Pancreas (tissue), 10 donors: ENCODE results near the gene C11orf65. TPM values are rescaled to one million over a fixed set of nuclear protein-coding genes. Genes with fewer than 3 reads are reported as not detected.
"Not testable (repeated sequence)": the region's sequence is repeated elsewhere in the genome, so short reads cannot be mapped to it uniquely, and the experiment has no call there.

Source experiments
- ATAC-seq, 4 donors: fragments of 200-7000 bp; cut with Tn5 transposase; one replicate each; pipeline versions ENCODE4 v1.8.0 to v1.9.1; 2020; ENCODE audit warnings: mild to moderate bottlenecking in 4 of 4, moderate library complexity in 4 of 4
- DNase-seq, 6 donors: peaks; one replicate each; pipeline ENCODE4 v3.0.0-alpha.2; 2020
- FAIRE-seq: peaks from 2 replicates; lab custom pipeline; 2012; peaks lifted over from hg19 to GRCh38; lab: Jason Lieb, UNC
- H3K27ac ChIP-seq, 4 donors: fragments of 200-600 bp; sonication (generic); 1 replicate in 3 of 4; 2 replicates in 1 of 4; pipeline versions ENCODE4 v1.5.0 to v1.8.0; 2020
- H3K27me3 ChIP-seq, 4 donors: fragments of 200-600 bp; one replicate each; pipeline ENCODE4 v1.8.0; 2021
- H3K36me3 ChIP-seq, 3 donors: fragments of 200-600 bp; sonication (generic) in 1 of 3; one replicate each; pipeline versions ENCODE4 v1.5.0 to v1.8.0; 2020 to 2021
- H3K4me1 ChIP-seq, 3 donors: fragments of 200-600 bp; one replicate each; pipeline ENCODE4 v1.8.0; 2021
- H3K4me3 ChIP-seq, 4 donors: fragments of 200-600 bp; sonication (generic) in 2 of 4; one replicate each; pipeline versions ENCODE4 v1.5.0 to v1.8.0; 2020 to 2021
- H3K9me3 ChIP-seq, 4 donors: fragments of 200-600 bp; one replicate each; pipeline ENCODE4 v1.8.0; 2021
- WGBS, 2 donors: extraction: QIAGEN DNeasy Blood & Tissue Kit; methylation state at CpG; one replicate each; pipeline ENCODE4 v1.1.7; 2013; 5-methylcytosine and 5-hydroxymethylcytosine counted together
- intact Hi-C, 3 donors: fragments of 100-400 bp; cut with DNase I; formaldehyde crosslinking; loops; one replicate each; pipeline versions ENCODE4 v1.11.1 to v1.14.2; 2022
- polyA plus RNA-seq, 2 donors: library from polyadenylated mRNA; stranded (reverse); fragments of 200-250 nt; gene quantifications; one replicate each; pipeline ENCODE4 v1.2.3, GENCODE V29; 2013
- total RNA-seq, 6 donors: library from RNA; stranded (reverse); fragmentation: NEBNext Ultra II Directional in 4 of 6; extraction: Animal tissue kit (Norgen Biotek cat#: 25700) in 4 of 6; gene quantifications; one replicate each; pipeline versions ENCODE4 v1.2.1 to v1.2.4, GENCODE V29; 2021 to 2023
- TF ChIP-seq, protein P1 (sequence below), 4 donors: fragments of 200-600 bp; sonication (generic) in 3 of 4; IDR thresholded peaks; one replicate each; pipeline versions ENCODE4 v1.5.0 to v1.8.0; 2021; ENCODE audit warnings: antibody characterized with exemption in 4 of 4
- donor health status: healthy with polysubstance abuse.
- donor health status: DM: no; HTN: no; CAD: no; lungs with moderate emphysema.
- donor health status: DM: no; HTN: no; CAD: no.
- donor health status: control.
- donor health status: control.
- donor health status: Bipolar disorder and iron deficiency.
- donor health status: DM: yes; HTN: yes; CAD: no.
- donor health status: DM: no; HTN: no; CAD: no.
- donor health status: DM: no; HTN: no; CAD: no.
- donor health status: DM: yes; HTN: yes; CAD: no.

C11orf65 gene
- total and polyA plus RNA-seq, 8 donors = 0.11 to 1.4 (median 0.53) TPM

DNA sequence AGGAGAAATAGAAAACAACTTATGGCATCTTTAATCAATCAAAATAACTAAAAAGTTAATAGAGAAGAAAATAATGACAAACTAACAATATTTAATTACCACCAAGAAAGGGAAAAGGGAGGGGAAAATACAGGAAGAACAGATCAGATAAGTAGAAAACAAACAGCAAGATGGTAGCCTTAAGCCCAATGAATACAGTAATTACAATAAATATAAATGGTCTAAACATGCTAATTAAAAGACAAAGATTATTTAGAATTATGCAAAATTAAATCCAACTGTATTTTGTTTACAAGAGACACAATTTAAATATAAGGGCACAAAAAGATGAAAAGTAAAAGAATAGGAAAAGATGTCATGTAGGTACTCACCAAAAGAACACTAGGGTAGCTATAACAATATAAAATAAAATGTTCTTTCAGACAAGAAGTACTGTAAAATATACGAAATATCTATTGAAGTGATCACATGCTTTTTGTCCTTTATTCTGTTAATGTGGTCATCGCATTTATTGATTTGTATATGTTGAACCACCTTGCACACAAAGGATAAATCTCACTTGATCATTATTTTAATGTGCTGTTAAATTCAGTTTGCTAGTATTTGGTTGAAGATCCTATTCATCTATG lies 14.0 kb downstream of the C11orf65 start:
- no peak for DNase-seq
- ATAC-seq = no peak
- 98% methylated on average over 2 of the region's 2 CpGs for WGBS, 2 donors
- H3K9me3 ChIP-seq = no peaks in the 10 kb centered on the region
- H3K4me1 ChIP-seq = no peaks in the 10 kb centered on the region
- FAIRE-seq = no peak
- H3K4me3 ChIP-seq = no peak overlapping the region
- no peaks in the 10 kb centered on the region for H3K27me3 ChIP-seq
- intact Hi-C loops = no loop called here
- no peak overlapping the region for H3K27ac ChIP-seq
- no peaks in the 10 kb centered on the region for H3K36me3 ChIP-seq
- TF ChIP-seq, protein P1, sequence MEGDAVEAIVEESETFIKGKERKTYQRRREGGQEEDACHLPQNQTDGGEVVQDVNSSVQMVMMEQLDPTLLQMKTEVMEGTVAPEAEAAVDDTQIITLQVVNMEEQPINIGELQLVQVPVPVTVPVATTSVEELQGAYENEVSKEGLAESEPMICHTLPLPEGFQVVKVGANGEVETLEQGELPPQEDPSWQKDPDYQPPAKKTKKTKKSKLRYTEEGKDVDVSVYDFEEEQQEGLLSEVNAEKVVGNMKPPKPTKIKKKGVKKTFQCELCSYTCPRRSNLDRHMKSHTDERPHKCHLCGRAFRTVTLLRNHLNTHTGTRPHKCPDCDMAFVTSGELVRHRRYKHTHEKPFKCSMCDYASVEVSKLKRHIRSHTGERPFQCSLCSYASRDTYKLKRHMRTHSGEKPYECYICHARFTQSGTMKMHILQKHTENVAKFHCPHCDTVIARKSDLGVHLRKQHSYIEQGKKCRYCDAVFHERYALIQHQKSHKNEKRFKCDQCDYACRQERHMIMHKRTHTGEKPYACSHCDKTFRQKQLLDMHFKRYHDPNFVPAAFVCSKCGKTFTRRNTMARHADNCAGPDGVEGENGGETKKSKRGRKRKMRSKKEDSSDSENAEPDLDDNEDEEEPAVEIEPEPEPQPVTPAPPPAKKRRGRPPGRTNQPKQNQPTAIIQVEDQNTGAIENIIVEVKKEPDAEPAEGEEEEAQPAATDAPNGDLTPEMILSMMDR (IDR thresholded peaks at IDR 0.05) = no peak

DNA sequence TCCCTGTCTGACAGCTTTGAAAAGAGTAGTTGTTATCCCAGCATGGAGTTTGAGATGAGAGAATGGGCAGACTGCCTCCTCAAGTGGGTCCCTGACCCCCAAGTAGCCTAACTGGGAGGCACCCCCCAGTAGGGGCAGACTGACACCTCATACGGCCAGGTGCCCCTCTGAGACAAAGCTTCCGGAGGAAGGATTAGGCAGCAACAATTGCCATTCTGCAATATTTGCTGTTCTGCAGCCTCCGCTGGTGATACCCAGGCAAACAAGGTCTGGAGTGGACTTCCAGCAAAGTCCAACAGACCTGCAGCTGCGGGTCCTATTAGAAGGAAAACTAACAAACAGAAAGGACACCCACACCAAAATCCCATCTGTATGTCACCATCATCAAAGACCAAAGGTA lies 25.9 kb downstream of the C11orf65 start:
- H3K27me3 ChIP-seq, H3K36me3 ChIP-seq, ATAC-seq, H3K9me3 ChIP-seq, H3K27ac ChIP-seq, DNase-seq, H3K4me3 ChIP-seq, FAIRE-seq, H3K4me1 ChIP-seq, intact Hi-C loops: not testable (repeated sequence)
- 88 to 90% methylated on average over 4 of the region's 4 CpGs for WGBS, 2 donors

DNA sequence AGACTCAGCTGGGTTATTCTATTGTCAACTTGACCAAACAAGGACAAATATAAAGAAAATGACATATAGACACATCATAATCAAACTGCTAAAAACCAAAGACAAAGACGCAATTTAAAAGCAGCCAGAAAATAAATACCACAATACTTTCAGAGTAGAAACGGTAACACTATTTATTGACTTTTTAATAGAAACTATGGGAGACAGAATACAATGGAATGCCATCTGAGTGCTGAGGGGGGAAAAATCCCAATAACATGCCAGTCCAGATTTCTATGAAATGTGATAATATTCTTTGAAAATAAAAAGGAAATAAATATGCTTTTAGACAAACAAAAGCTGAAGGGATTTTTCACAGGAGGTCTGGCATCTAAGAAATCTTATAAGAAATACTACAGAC lies 30.7 kb downstream of the C11orf65 start:
- DNase-seq = no peak
- no peak overlapping the region for H3K27ac ChIP-seq
- no peak for ATAC-seq
- FAIRE-seq = no peak
- H3K4me1 ChIP-seq = no peaks in the 10 kb centered on the region
- 93 to 95% methylated on average over 2 of the region's 2 CpGs for WGBS, 2 donors
- H3K9me3 ChIP-seq = no peaks in the 10 kb centered on the region
- no peaks in the 10 kb centered on the region for H3K36me3 ChIP-seq
- no peaks in the 10 kb centered on the region for H3K27me3 ChIP-seq
- intact Hi-C loops = no loop called here
- H3K4me3 ChIP-seq = no peak overlapping the region
- TF ChIP-seq, protein P1 (IDR thresholded peaks at IDR 0.05) = no peak

DNA sequence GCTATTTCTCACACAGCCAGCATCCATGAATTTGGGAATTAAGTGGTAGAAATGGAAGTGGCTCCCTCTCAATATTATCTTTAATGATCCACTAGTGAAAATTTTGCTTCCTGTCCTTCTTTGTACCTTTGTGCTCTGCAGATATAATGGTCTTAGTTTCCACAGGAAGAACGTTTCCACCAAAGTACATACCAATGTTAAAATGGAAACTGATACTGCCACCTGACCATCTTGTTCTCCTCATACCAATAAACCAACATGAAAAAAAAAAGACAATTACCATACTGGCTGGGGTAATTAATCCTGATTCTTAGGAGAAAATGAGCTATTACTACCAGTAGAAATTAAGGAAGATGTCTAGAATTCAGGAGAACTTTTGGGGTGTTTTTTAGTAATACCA lies 32.3 kb downstream of the C11orf65 start:
- no peak for FAIRE-seq
- intact Hi-C loops = no loop called here
- no peaks in the 10 kb centered on the region for H3K36me3 ChIP-seq
- H3K27ac ChIP-seq = no peak overlapping the region
- H3K9me3 ChIP-seq = no peaks in the 10 kb centered on the region
- no peak for ATAC-seq
- H3K27me3 ChIP-seq = no peaks in the 10 kb centered on the region
- 74 to 94% methylated on average over 1 of the region's 1 CpG for WGBS, 2 donors
- no peak overlapping the region for H3K4me3 ChIP-seq
- H3K4me1 ChIP-seq = no peaks in the 10 kb centered on the region
- no peak for DNase-seq
- TF ChIP-seq, protein P1 (IDR thresholded peaks at IDR 0.05) = no peak

DNA sequence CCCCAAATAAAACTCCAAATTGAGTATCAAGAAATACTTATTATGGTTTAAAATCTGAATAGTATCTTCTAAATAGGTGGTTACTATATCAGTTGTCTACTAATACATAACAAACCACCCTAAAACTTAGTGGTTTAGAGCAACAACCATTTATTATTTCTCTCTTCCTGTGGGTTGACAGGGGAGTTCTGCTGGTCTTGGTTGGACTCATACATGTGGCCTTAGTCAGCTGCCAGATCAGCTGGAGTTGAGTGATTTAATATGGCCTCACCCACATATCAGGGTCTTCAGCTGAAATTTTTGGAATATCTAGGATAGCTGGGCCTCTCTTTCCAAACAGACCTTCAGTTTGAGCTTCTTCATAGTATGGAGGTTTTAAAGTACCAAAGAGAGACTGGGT lies 34.5 kb downstream of the C11orf65 start:
- ATAC-seq = no peak
- DNase-seq = no peak
- H3K27ac ChIP-seq = no peak overlapping the region
- no peaks in the 10 kb centered on the region for H3K4me1 ChIP-seq
- no peak overlapping the region for H3K4me3 ChIP-seq
- FAIRE-seq = no peak
- H3K27me3 ChIP-seq = no peaks in the 10 kb centered on the region
- intact Hi-C loops = no loop called here
- no peaks in the 10 kb centered on the region for H3K36me3 ChIP-seq
- H3K9me3 ChIP-seq = no peaks in the 10 kb centered on the region
- TF ChIP-seq, protein P1 (IDR thresholded peaks at IDR 0.05) = no peak
